H1 (cell line): ENCODE measurements around the gene CHST11. TPM values are rescaled to one million over a fixed set of nuclear protein-coding genes. Genes with fewer than 3 reads are reported as not detected.

Source experiments
- CHD7 ChIP-seq: fragments of 300-600 bp; sonication (generic); IDR thresholded peaks from 2 replicates; pipeline ENCODE4 v1.7.1; 2012; ENCODE audit warnings: low read length, moderate library complexity, mild to moderate bottlenecking, inconsistent platforms; ENCODE audit not compliant: insufficient replicate concordance
- EP300 ChIP-seq, 2 experiments: IDR thresholded peaks; 1 replicate in 1 of 2; 2 replicates in 1 of 2; pipeline ENCODE4 v1.6.1; 2011 to 2012; ENCODE audit warnings: low read depth in 2 of 2, low read length in 2 of 2, mild to moderate bottlenecking in 2 of 2, borderline replicate concordance in 1 of 2, inconsistent platforms in 1 of 2, moderate library complexity in 1 of 2
- MAFK ChIP-seq: IDR thresholded peaks from 2 replicates; pipeline ENCODE4 v1.6.1; 2012; ENCODE audit warnings: low read depth, mild to moderate bottlenecking, improper control_type of control experiment, low read length
- RBBP5 ChIP-seq: IDR thresholded peaks from 2 replicates; pipeline ENCODE4 v1.7.1; 2012; ENCODE audit warnings: low read depth, mild to moderate bottlenecking, inconsistent platforms, low read length, moderate library complexity, borderline replicate concordance
- polyA plus RNA-seq, 7 experiments: library from polyadenylated mRNA; depleted of rRNA in 3 of 7; stranded (reverse) in 5 of 7; unstranded in 2 of 7; fragments of >200 nt in 5 of 7; fragments of 200-250 nt in 2 of 7; gene quantifications; 1 replicate in 5 of 7; 2 replicates in 1 of 7; 4 replicates in 1 of 7; pipeline versions ENCODE4 v1.2.1 to v1.2.3, GENCODE V29; 2011 to 2013; ENCODE audit warnings: missing spikeins in 2 of 7, mixed read lengths in 2 of 7
- total RNA-seq: library from RNA; stranded (reverse); fragmentation: NEBNext Ultra II Directional; extraction: Animal tissue kit (Norgen Biotek cat#: 25700); gene quantifications from 2 replicates; pipeline ENCODE4 v1.2.1, GENCODE V29; 2021

The CHST11 gene
- total and polyA plus RNA-seq, 2 of the 8 experiments (the other 6 are each of a cell fraction or from before 2014, with no cell fraction given): 14.4 to 20.8 TPM

DNA sequence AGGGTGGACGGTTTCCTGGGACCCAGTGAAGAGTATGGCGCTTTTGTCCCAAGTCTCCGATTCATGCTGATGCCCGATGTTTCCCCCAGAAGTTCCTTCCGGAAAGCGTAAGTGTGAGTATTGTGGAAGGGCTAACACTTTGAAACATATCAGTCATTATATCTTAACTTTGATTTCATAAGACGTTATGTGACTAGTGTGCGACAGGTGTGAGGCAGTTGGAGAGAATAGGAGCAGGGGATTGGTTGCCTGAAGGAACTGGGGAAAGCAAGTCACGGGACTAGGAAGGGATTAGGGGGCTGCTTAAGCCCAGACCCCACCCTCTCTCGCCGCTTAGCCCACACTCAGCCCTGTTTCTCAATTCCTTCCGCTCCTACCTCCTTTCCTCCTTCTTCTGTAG lies 154.9 kb downstream of the CHST11 start (continued):
- TF ChIP-seq CHD7 (no peak), RBBP5 (no peak), EP300 (IDR thresholded peaks at IDR 0.05; ENCODE audit: borderline replicate concordance in 1 of 2, low read depth in 2 of 2, low read length in 2 of 2) (no peak), MAFK (no peak)
